ENCODE results near the gene TAF11L2. TPM values are rescaled to one million over a fixed set of nuclear protein-coding genes. Genes with fewer than 3 reads are reported as not detected.
"Not testable (repeated sequence)": the region's sequence is repeated elsewhere in the genome, so short reads cannot be mapped to it uniquely, and the experiment has no call there.

Gene TAF11L2
- total RNA-seq, result not detected

DNA sequence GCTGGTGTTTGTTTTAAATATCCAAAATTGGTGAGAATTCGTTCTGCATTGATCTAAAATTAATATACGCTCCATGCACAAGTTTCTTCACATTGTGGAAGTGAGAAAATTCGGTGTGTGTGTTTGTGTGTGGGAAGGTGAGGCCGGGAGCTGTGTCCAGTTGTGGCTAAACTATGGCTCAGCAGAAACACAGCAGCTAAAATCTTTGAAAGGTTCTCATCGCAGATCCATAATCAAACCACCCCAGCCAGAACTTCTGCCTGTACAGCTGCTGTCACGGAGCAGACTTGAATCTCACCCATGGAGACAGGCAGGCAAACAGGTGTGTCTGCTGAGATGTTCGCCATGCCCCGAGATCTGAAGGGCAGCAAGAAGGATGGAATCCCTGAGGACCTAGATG lies at the start of gene TAF11L2:
Gene TAF11L2 (plus strand): TSS at position 301 of the 400 bp plus-strand sequence.
- H3K27ac Mint-ChIP-seq; H3K9me3 Mint-ChIP-seq (ENCODE audit: low read depth); H3K27me3 Mint-ChIP-seq; ATAC-seq; H3K4me3 Mint-ChIP-seq; H3K4me1 Mint-ChIP-seq; DNase-seq; H3K36me3 Mint-ChIP-seq; CTCF ChIA-PET: not testable (repeated sequence)

DNA sequence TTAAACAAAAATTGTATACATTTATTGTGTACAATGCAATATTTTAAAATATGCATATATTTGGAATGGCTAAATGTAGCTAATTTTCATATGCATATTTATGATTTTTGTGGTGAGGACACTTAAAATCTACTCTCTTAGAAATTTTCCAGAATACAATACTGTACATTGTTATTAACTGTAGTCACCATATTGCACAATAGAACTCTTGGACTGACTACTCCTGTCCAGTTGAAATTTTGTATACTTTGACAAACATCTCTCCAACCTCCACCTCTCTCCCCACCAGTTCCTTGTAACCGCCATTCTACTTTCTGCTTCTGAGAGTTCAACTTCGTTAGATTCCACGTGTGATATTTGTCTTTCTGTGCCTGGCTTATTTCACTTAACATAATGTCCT lies 49.2 kb upstream of the TAF11L2 start:
- Mint-ChIP-seq H3K27ac (no peak overlapping the region), H3K9me3 (ENCODE audit: low read depth) (peaks cover 7% of the 10 kb centered on the region), H3K4me1 (no peaks in the 10 kb centered on the region), H3K27me3 (no peaks in the 10 kb centered on the region), H3K4me3 (no peak overlapping the region), H3K36me3 (no peaks in the 10 kb centered on the region)
- no peak for DNase-seq
- CTCF ChIA-PET, result no interaction called here
- ATAC-seq, result no peak

DNA sequence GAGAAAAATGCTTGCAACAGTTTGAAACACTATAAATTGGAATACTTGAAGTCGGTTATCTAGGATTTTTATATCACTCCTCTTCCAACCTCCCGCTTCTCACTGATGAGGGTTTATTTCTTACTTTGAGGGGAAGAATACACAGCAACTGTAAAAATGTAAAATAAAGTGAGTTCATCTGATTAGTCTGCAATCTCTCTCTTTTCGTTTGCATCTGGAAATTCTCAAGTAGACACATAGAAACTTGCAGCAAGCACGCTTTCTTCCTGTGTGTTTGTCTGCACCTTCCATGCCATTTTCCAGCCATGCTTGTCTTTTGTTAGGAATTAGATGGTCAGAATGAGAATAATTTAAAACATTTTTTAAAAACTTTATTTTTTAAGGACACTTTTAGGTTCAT lies 45.1 kb upstream of the TAF11L2 start:
- Mint-ChIP-seq H3K27ac (no peak overlapping the region), H3K9me3 (ENCODE audit: low read depth) (peaks cover 8% of the 10 kb centered on the region), H3K4me1 (no peaks in the 10 kb centered on the region), H3K36me3 (no peaks in the 10 kb centered on the region), H3K4me3 (no peak overlapping the region), H3K27me3 (no peaks in the 10 kb centered on the region)
- DNase-seq, result no peak
- CTCF ChIA-PET, result no interaction called here
- no peak for ATAC-seq

DNA sequence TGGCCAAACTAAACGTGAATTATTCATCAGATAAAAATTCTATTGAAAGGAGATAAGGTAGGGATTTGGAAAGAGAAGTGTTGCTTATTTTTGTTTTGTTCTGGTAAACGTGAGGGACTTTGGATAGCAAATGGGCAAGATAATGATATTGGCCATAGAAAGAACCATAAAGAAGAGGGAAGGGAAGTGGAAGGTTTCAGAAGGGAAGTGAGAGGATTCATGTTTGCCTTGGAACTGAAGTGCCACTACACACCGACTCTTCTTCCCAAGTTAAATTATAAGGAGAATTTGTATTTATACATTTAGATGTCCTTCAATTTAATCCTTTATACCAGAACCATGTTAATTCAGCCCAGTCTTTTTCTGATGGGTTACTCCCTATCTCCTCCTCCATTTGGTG lies 42.1 kb upstream of the TAF11L2 start:
- Mint-ChIP-seq H3K4me1 (no peaks in the 10 kb centered on the region), H3K27me3 (no peaks in the 10 kb centered on the region), H3K4me3 (no peak overlapping the region), H3K36me3 (no peaks in the 10 kb centered on the region), H3K9me3 (ENCODE audit: low read depth) (peaks cover 6% of the 10 kb centered on the region), H3K27ac (no peak overlapping the region)
- DNase-seq (no peak), ATAC-seq (no peak)
- CTCF ChIA-PET, result no interaction called here

DNA sequence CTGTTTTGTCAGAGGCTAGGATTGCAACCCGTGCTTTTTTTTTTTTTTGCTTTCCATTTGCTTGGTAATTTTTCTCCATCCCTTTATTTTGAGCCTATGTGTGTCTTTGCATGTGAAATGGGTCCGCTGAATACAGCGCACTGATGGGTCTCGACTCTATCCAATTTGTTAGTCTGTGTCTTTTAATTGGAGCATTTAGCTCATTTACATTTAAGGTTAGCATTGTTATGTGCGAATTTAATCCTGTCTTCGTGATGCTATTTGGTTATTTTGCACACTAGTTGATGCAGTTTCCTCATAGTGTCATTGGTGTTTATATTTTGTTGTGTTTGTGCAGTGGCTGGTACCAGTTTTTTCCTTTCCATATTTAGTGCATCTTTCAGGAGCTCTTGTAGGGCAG lies 36.2 kb upstream of the TAF11L2 start:
- Mint-ChIP-seq H3K9me3 (ENCODE audit: low read depth) (peaks cover 10% of the 10 kb centered on the region), H3K27ac (no peak overlapping the region), H3K4me1 (no peaks in the 10 kb centered on the region)

DNA sequence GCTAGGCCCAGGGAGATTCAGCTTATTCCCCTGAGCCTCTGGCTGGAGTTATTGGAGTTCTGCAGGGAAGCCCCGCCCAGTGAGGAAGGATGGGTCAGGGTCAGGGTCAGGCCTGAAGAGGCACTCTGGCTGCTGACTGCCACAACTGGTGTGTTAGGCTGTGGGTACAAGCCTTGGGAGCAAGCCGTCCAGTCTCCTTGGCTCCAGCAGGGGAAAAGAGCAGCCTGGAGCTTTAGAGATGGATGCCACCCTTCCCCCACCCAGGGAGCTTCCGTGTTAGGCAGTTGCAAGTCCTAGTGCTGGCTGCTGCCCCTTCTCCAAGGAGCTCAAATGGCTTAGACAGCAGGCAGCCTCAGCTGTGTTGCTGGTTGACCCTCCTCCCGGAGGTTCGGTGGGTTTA lies 34.4 kb upstream of the TAF11L2 start:
- DNase-seq (no peak), ATAC-seq (no peak)
- H3K36me3 Mint-ChIP-seq, result no peaks in the 10 kb centered on the region
- CTCF ChIA-PET, result no interaction called here
- H3K4me1 Mint-ChIP-seq, result no peaks in the 10 kb centered on the region
- no peaks in the 10 kb centered on the region for H3K27me3 Mint-ChIP-seq
- no peak overlapping the region for H3K27ac Mint-ChIP-seq
- H3K4me3 Mint-ChIP-seq, result no peak overlapping the region
- H3K9me3 Mint-ChIP-seq (ENCODE audit: low read depth), result peaks cover 10% of the 10 kb centered on the region

More for the DNA sequence above, 36.2 kb upstream of the TAF11L2 start:
- DNase-seq (no peak), ATAC-seq (no peak)
- H3K27me3 Mint-ChIP-seq, result no peaks in the 10 kb centered on the region
- CTCF ChIA-PET, result no interaction called here
- no peak overlapping the region for H3K4me3 Mint-ChIP-seq
- H3K36me3 Mint-ChIP-seq, result no peaks in the 10 kb centered on the region

DNA sequence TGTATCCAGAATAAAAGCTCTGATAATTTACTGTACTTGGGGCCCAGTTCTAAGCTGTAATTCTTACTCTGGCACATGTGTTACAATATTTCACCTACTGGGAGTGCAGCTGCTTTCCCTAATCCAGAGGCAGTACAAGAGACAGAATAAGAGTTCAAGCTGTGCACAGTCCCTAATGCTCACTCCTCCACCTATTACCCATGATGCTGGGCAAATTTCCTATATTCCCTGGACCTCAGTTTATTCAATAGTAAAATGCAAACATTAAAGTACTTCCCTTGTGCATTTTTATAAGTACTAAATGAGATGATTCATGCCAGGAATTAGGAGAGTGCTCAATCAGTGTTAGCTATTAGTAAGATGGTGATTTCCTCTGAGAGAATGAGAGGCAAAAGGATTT lies 28.0 kb upstream of the TAF11L2 start:
- Mint-ChIP-seq H3K4me3 (no peak overlapping the region), H3K9me3 (ENCODE audit: low read depth) (peaks cover 4% of the 10 kb centered on the region), H3K27me3 (no peaks in the 10 kb centered on the region), H3K27ac (no peak overlapping the region), H3K36me3 (no peaks in the 10 kb centered on the region), H3K4me1 (no peaks in the 10 kb centered on the region)
- ATAC-seq, result no peak
- CTCF ChIA-PET, result no interaction called here
- DNase-seq, result no peak

DNA sequence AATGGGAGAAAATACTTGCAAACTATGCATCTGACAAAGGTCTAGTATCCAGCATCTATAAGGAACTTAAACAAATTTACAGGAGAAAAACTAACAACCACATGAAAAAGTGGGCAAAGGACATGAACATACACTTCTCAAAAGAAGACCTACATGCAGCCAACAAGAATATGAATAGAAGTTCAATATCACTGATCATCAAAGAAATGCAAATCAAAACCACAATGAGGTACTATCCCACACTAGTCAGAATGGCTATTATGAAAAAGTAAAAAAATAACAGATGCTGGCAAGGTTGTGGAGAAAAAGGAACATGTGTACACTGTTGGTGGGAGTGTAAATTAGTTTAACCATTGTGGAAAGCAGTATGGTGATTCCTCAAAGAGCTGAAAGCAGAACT lies 23.0 kb upstream of the TAF11L2 start:
- H3K4me1 Mint-ChIP-seq; ATAC-seq; H3K36me3 Mint-ChIP-seq; H3K27me3 Mint-ChIP-seq; CTCF ChIA-PET; H3K9me3 Mint-ChIP-seq (ENCODE audit: low read depth); DNase-seq; H3K27ac Mint-ChIP-seq; H3K4me3 Mint-ChIP-seq: not testable (repeated sequence)

DNA sequence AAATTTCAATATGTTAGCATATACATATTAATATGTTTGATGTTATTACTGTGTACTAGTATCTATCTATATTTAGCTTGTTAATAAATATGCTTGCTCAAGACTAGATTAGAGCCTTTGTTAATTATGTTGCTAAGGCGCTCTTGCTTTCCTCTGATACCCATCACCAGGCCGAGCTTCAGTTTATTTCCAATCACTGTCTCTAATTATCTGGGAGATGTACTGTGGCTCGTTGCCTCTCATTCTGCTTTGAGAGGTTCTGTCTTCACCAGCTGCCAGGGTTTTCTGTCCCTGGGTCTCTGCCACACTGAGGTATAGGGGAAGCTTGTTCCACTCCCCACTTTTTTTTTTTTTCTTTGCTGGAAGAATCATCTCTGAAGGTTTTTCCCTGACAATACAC lies 21.0 kb upstream of the TAF11L2 start:
- Mint-ChIP-seq H3K27ac (no peak overlapping the region), H3K27me3 (no peaks in the 10 kb centered on the region), H3K4me1 (no peaks in the 10 kb centered on the region), H3K9me3 (ENCODE audit: low read depth) (peaks cover 2% of the 10 kb centered on the region), H3K36me3 (no peaks in the 10 kb centered on the region), H3K4me3 (no peak overlapping the region)
- no peak for ATAC-seq
- CTCF ChIA-PET, result no interaction called here
- no peak for DNase-seq

DNA sequence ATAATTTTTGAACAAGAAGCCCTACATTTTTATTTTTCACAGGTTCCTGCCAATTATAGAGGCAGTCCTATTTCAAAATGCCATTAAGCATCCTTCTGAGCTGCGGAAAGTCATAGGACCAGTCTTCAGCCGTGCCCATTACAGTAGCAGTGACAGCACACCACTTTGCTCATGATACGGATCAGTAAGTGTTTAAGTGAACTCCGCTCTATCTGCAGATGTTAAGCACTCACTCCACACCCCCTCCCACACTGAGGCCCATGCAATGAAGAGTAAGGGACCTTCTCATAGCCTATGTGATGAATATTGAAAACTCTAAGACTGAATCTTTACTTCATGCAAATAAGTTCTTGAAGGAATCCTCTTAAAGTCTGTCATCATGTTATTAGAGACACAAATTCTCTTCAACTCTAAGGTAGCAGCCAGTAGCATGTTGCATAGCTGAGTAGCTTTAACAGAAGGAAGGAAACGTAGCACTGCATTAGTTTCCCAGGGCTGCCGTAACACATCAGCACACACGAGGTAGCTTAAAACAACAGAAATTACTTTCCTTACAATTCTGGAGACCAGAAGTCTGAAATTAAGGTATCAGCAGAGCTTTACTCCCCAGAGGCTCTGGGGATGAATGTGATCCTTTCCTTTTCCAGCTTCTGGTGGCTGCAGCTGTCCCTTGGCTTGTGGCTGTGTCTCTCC lies 20.3 kb upstream of the TAF11L2 start:
- H3K36me3 Mint-ChIP-seq, result no peaks in the 10 kb centered on the region
- H3K27me3 Mint-ChIP-seq, result no peaks in the 10 kb centered on the region
- H3K27ac Mint-ChIP-seq, result no peak overlapping the region
- CTCF ChIA-PET, result no interaction called here
- H3K9me3 Mint-ChIP-seq (ENCODE audit: low read depth), result peaks cover 2% of the 10 kb centered on the region
- DNase-seq, result no peak
- ATAC-seq, result no peak
- H3K4me1 Mint-ChIP-seq, result no peaks in the 10 kb centered on the region
- no peak overlapping the region for H3K4me3 Mint-ChIP-seq

DNA sequence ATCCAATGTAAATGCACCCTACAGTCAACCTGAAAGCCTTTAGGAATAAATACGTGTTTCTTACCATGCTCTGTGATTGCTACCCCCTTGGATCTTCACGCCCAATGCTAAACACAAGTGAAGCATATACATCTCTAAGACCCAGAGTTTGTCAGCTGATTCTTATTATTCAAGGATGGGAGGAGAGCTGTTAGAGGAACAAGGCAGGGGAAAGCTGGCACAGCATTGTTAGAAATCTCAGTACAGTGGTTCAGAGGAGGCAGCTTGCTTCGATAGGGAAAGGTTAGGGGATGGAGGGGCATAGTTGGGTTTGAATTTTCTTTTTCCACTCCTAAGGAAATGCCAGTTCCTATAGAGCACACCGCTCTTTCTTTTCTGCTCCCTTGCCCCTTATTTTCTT lies 16.7 kb upstream of the TAF11L2 start:
- ATAC-seq (no peak), DNase-seq (no peak)
- no peaks in the 10 kb centered on the region for H3K36me3 Mint-ChIP-seq
- H3K27ac Mint-ChIP-seq, result no peak overlapping the region
- peaks cover 5% of the 10 kb centered on the region for H3K9me3 Mint-ChIP-seq (ENCODE audit: low read depth)
- CTCF ChIA-PET, result no interaction called here
- H3K4me1 Mint-ChIP-seq, result no peaks in the 10 kb centered on the region
- H3K4me3 Mint-ChIP-seq, result no peak overlapping the region
- H3K27me3 Mint-ChIP-seq, result no peaks in the 10 kb centered on the region

DNA sequence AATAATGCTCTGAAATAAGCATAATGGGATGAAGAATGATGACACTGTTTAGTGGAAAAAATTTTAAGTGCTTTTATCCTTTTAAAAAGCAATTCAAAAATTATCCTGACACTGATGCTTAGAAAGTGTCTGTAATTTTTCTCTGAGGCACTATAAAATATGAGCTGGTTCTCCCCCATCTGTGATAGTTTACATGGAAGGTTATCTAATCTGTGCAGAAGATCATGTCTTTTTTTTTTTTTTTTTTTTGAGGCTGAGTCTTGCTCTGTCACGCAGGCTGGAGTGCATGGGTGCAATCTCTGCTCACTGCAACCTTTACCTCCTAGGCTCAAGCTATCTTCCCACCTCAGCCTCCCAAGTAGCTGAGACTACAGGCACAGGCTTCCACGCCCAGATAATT lies 15.2 kb upstream of the TAF11L2 start:
- no peak for DNase-seq
- Mint-ChIP-seq H3K36me3 (no peaks in the 10 kb centered on the region), H3K4me3 (no peak overlapping the region), H3K4me1 (no peaks in the 10 kb centered on the region), H3K9me3 (ENCODE audit: low read depth) (peaks cover 8% of the 10 kb centered on the region), H3K27ac (no peak overlapping the region), H3K27me3 (no peaks in the 10 kb centered on the region)
- CTCF ChIA-PET, result no interaction called here
- ATAC-seq, result no peak

DNA sequence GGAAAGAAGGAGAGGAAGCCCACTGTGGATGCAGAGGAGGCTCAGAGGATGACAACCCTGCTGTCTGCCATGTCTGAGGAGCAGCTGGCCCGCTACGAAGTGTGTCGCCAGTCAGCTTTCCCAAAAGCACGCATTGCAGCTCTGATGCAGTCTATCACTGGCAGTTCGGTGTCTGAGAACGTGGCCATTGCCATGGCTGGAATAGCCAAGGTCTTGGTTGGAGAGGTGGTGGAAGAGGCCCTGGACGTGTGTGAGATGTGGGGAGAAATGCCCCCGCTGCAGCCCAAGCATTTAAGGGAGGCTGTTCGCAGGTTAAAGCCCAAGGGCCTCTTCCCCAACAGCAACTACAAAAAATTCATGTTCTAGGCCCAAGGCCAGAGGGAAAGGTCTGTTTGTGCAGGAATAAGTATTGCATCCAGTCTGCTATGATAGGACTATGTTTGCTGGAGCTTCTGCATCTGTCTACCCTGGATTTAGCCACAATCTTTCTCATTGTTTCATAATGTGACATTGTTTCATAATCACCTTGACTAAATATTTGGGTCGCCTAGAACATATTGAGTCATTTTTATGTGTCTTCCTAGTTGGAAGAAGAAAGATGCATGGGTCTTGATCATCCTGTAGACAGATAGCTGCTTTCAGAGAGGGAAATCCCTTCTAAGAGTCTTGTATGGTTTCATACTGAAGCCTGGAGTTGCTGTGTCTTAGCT lies 11.4 kb upstream of the TAF11L2 start:
- H3K27ac Mint-ChIP-seq, DNase-seq, ATAC-seq, H3K4me1 Mint-ChIP-seq, H3K27me3 Mint-ChIP-seq, CTCF ChIA-PET, H3K36me3 Mint-ChIP-seq, H3K4me3 Mint-ChIP-seq: not testable (repeated sequence)
- peaks cover 15% of the 10 kb centered on the region for H3K9me3 Mint-ChIP-seq (ENCODE audit: low read depth)

DNA sequence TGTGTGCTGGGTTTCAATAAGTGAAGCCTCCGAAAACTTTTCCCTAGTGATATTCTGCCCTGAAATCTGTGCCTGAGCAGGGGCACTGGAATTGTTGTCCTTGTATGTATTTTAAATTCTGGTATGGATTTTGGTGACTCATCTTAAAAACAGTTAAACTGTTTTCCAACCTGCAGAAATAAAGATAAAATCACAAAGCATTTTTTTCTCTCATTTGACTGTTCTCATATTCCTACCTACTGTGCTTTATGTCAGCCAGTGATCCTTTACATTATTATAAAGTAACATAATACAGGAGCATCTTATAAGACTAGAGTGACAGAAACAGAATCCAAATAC lies 10.9 kb upstream of the TAF11L2 start:
- no peak for DNase-seq
- Mint-ChIP-seq H3K9me3 (ENCODE audit: low read depth) (peaks cover 16% of the 10 kb centered on the region), H3K4me1 (no peaks in the 10 kb centered on the region), H3K27ac (no peak overlapping the region), H3K27me3 (no peaks in the 10 kb centered on the region), H3K36me3 (no peaks in the 10 kb centered on the region), H3K4me3 (no peak overlapping the region)
- CTCF ChIA-PET, result no interaction called here
- no peak for ATAC-seq

Data from activated CD8-positive, alpha-beta memory T cell treated with anti-CD3 and anti-CD28 coated beads, Interleukin-2, amount 10 ng/mL, durations not matched to agents 7 days and 5 days (primary cell).